GM23338 (cell line): ENCODE measurements around the gene SH2D4B.

Experiments
- CTCF ChIP-seq, 2 experiments: fragments of 200-600 bp in 1 of 2; sonication (generic) in 1 of 2; conservative IDR thresholded peaks; 2 replicates each; pipeline versions ENCODE4 v1.5.1 to v1.6.1; 2016 to 2017; ENCODE audit warnings: antibody characterized with exemption in 2 of 2, low read depth in 2 of 2, mild to moderate bottlenecking in 2 of 2, moderate library complexity in 1 of 2
- EZH2 ChIP-seq: fragments of 200-600 bp; sonication (generic); IDR thresholded peaks from one replicate; pipeline ENCODE4 v1.8.0; 2017; ENCODE audit warnings: antibody characterized with exemption, mild to moderate bottlenecking, low read depth; ENCODE audit not compliant: unreplicated experiment
- JUNB ChIP-seq: IDR thresholded peaks from one replicate; pipeline ENCODE4 v1.6.1; 2016; ENCODE audit warnings: antibody characterized with exemption; ENCODE audit not compliant: unreplicated experiment
- NANOG ChIP-seq: IDR thresholded peaks from 2 replicates; pipeline ENCODE4 v1.6.1; 2016; ENCODE audit warnings: antibody characterized with exemption, borderline replicate concordance
- ZNF331 ChIP-seq: fragments of 250-450 bp; sonication (Bioruptor Pico); IDR thresholded peaks from 2 replicates; pipeline ENCODE4 v1.5.0; 2020; ENCODE audit warnings: low read depth, mild to moderate bottlenecking, moderate library complexity

DNA sequence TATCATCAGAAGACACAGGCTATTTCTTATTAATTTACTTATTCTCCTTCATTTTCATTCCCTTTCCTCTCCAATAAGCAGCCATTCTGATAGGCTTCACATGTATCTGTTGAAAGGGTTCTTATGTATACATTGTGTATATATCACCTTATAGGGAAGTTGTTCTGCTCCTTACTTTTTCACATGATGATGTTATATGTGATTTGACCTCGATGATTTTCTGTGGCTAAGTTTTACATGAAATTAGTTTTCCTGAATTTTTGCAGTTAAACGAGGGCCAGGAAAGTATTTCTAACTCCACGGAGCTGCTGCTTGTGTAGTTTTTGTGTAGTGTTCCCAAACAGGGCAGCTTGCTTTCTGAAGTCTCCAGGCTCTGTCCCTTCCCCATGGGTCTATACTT is 84.5 kb downstream of the SH2D4B start:
- TF ChIP-seq CTCF (conservative IDR thresholded peaks at IDR 0.05; ENCODE audit: low read depth in 2 of 2) = no peak
- TF ChIP-seq ZNF331 (CRISPR knock-in tag) = no peak
- no peak for TF ChIP-seq EZH2
- TF ChIP-seq JUNB = no peak
- no peak for TF ChIP-seq NANOG
